OCI-LY7 (cell line): ENCODE results near the gene BCL7B. TPM values are rescaled to one million over a fixed set of nuclear protein-coding genes. Genes with fewer than 3 reads are reported as not detected.

Source experiments
- BruUV-seq: library from RNA; stranded (reverse); fragments of 400-500 nt; replicated peaks from 2 replicates; lab custom pipeline; 2021; lab: Mats Ljungman, UMichigan
- CTCF ChIA-PET: fragments of 300-600 bp; sonication (Branson Sonifier 250); formaldehyde crosslinking; loops from one replicate; lab custom pipeline; 2022; ENCODE audit warnings: antibody characterized with exemption; ENCODE audit not compliant: unreplicated experiment; lab: Charles Lee
- POLR2A ChIA-PET: fragments of 300-600 bp; sonication (Branson Sonifier 250); formaldehyde crosslinking; loops from one replicate; lab custom pipeline; 2022; ENCODE audit warnings: antibody characterized with exemption; lab: Charles Lee
- DNase-seq: peaks from one replicate; pipeline ENCODE4 v3.0.0-alpha.2; 2015; ENCODE audit warnings: low spot score
- H2AFZ ChIP-seq: fragments of 200-600 bp; sonication (generic), shearing (Covaris generic); 2 replicates; pipeline ENCODE4 v1.6.1; 2014; ENCODE audit warnings: mild to moderate bottlenecking, antibody characterized with exemption, low read length, moderate library complexity
- H3K27ac ChIP-seq: fragments of 200-600 bp; sonication (generic); 2 replicates; pipeline ENCODE4 v1.5.1; 2014; ENCODE audit warnings: mixed run types, low read depth, mild to moderate bottlenecking, moderate library complexity, low read length, inconsistent platforms; ENCODE audit not compliant: poor library complexity, severe bottlenecking
- H3K36me3 ChIP-seq: fragments of 200-600 bp; sonication (generic); 2 replicates; pipeline ENCODE4 v1.6.1; 2014; ENCODE audit warnings: mild to moderate bottlenecking, antibody characterized with exemption, low read length, moderate library complexity, mixed read lengths; ENCODE audit not compliant: insufficient read depth
- H3K4me1 ChIP-seq: fragments of 200-600 bp; sonication (generic); 2 replicates; pipeline ENCODE4 v1.5.1; 2014; ENCODE audit warnings: mild to moderate bottlenecking, low read length; ENCODE audit not compliant: insufficient read depth, poor library complexity, severe bottlenecking
- H3K4me2 ChIP-seq: fragments of 200-600 bp; sonication (generic); 2 replicates; pipeline ENCODE4 v1.6.1; 2014; ENCODE audit warnings: mild to moderate bottlenecking, low read length
- H3K4me3 ChIP-seq: fragments of 200-600 bp; sonication (generic); 2 replicates; pipeline ENCODE4 v1.5.1; 2014; ENCODE audit warnings: mild to moderate bottlenecking, low read depth, low read length; ENCODE audit not compliant: poor library complexity, severe bottlenecking
- H3K79me2 ChIP-seq: fragments of 200-600 bp; sonication (generic); 2 replicates; pipeline ENCODE4 v1.6.1; 2016; ENCODE audit warnings: low read depth, mild to moderate bottlenecking, low read length, moderate library complexity, mixed read lengths; ENCODE audit not compliant: insufficient read depth
- H3K9me2 ChIP-seq: fragments of 200-600 bp; sonication (generic); 2 replicates; pipeline ENCODE4 v1.6.1; 2016; ENCODE audit warnings: mild to moderate bottlenecking, low read length, mixed read lengths; ENCODE audit not compliant: insufficient read depth
- H3K9me3 ChIP-seq: fragments of 200-600 bp; sonication (generic); 2 replicates; pipeline ENCODE4 v1.6.1; 2014; ENCODE audit warnings: mild to moderate bottlenecking, mixed run types, low read length, mixed read lengths
- H4K20me1 ChIP-seq: fragments of 200-600 bp; sonication (generic); 2 replicates; pipeline ENCODE4 v1.6.1; 2014; ENCODE audit warnings: mild to moderate bottlenecking, antibody characterized with exemption, low read length, moderate library complexity, mixed read lengths; ENCODE audit not compliant: insufficient read depth
- CTCF ChIP-seq: fragments of 200-600 bp; sonication (generic); conservative IDR thresholded peaks from 2 replicates; pipeline ENCODE4 v1.5.1; 2014; ENCODE audit warnings: mild to moderate bottlenecking, antibody characterized with exemption, low read length, moderate library complexity, mixed read lengths
- EZH2phosphoT487 ChIP-seq: fragments of 200-600 bp; sonication (generic); IDR thresholded peaks from 2 replicates; pipeline ENCODE4 v1.6.1; 2018; ENCODE audit warnings: low read depth, borderline replicate concordance, mild to moderate bottlenecking, mixed run types, antibody characterized with exemption, low read length, moderate library complexity, mixed read lengths
- intact Hi-C: fragments of 100-400 bp; cut with micrococcal nuclease; formaldehyde crosslinking; loops from one replicate; pipeline ENCODE4 v1.10.0; 2022; ENCODE audit not compliant: unreplicated experiment
- total RNA-seq, 2 experiments: library from RNA; depleted of rRNA in 1 of 2; stranded (reverse); fragments of >200 nt in 1 of 2; shearing (Covaris generic) in 1 of 2; gene quantifications; 2 replicates each; pipeline ENCODE4 v1.2.3, GENCODE V29; 2014 to 2022

The BCL7B gene
- total RNA-seq, 2 experiments from 2014 or later = 31.7 to 51.7 TPM

- ChIA-PET POLR2A (no interaction called here), CTCF (no interaction called here)
- Histone ChIP-seq H3K79me2 (peaks cover 28% of the 10 kb centered on the region; the same call in 1 of the 2 replicates), H4K20me1 (no peaks in the 10 kb centered on the region), H3K4me1 (no peaks in the 10 kb centered on the region), H2AFZ (no peak overlapping the region), H3K4me3 (no peak overlapping the region), H3K9me3 (no peaks in the 10 kb centered on the region), H3K27ac (no peak overlapping the region), H3K4me2 (no peak overlapping the region), H3K9me2 (no peaks in the 10 kb centered on the region), H3K36me3 (peaks cover 83% of the 10 kb centered on the region)
- no peak for DNase-seq
- no TSS peak for BruUV-seq
- intact Hi-C loops = no loop called here
- TF ChIP-seq EZH2phosphoT487 (no peak), CTCF (no peak)
Observed at GRCh38 chr7:73549176-73549575, 8.3 kb downstream of the BCL7B start.

- Histone ChIP-seq H3K4me2 (no peak overlapping the region), H3K9me3 (no peaks in the 10 kb centered on the region), H3K9me2 (no peaks in the 10 kb centered on the region), H3K4me1 (no peaks in the 10 kb centered on the region), H3K36me3 (peaks cover 85% of the 10 kb centered on the region), H3K79me2 (peaks cover 27% of the 10 kb centered on the region; the same call in 1 of the 2 replicates), H3K27ac (no peak overlapping the region), H4K20me1 (peaks cover 5% of the 10 kb centered on the region; the same call in 1 of the 2 replicates), H2AFZ (no peak overlapping the region), H3K4me3 (no peak overlapping the region)
- DNase-seq = no peak
- POLR2A ChIA-PET = interaction anchor here (1.1 to 2.0 kb wide), 3 partner anchors 9 to 26 kb away, joined by 3 to 7 read pairs (median 4); partner anchors contain the start of gene BAZ1B
- CTCF ChIA-PET = no interaction called here
- no TSS peak for BruUV-seq
- TF ChIP-seq CTCF = no peak
- TF ChIP-seq EZH2phosphoT487 = no peak
- intact Hi-C loops = no loop called here
Observed at GRCh38 chr7:73547841-73548240, 9.6 kb downstream of the BCL7B start.

- H4K20me1 ChIP-seq = peaks cover 5% of the 10 kb centered on the region; the same call in 1 of the 2 replicates
- H3K79me2 ChIP-seq = peaks cover 27% of the 10 kb centered on the region; the same call in 1 of the 2 replicates
- H3K4me1 ChIP-seq = no peaks in the 10 kb centered on the region
- ChIA-PET CTCF (no interaction called here), POLR2A (no interaction called here)
- H2AFZ ChIP-seq = no peak overlapping the region
- TF ChIP-seq CTCF = no peak
- no peak for TF ChIP-seq EZH2phosphoT487
- intact Hi-C loops = no loop called here
- no peak overlapping the region for H3K4me2 ChIP-seq
- H3K27ac ChIP-seq = no peak overlapping the region
- H3K4me3 ChIP-seq = no peak overlapping the region
- no peaks in the 10 kb centered on the region for H3K9me2 ChIP-seq
- no TSS peak for BruUV-seq
- DNase-seq = no peak
- H3K9me3 ChIP-seq = no peaks in the 10 kb centered on the region
- H3K36me3 ChIP-seq = peaks cover 79% of the 10 kb centered on the region
Observed at GRCh38 chr7:73544678-73545077, 12.8 kb downstream of the BCL7B start.
